Measurements from ENCODE around the gene MYOM1.

Gene MYOM1

DNA sequence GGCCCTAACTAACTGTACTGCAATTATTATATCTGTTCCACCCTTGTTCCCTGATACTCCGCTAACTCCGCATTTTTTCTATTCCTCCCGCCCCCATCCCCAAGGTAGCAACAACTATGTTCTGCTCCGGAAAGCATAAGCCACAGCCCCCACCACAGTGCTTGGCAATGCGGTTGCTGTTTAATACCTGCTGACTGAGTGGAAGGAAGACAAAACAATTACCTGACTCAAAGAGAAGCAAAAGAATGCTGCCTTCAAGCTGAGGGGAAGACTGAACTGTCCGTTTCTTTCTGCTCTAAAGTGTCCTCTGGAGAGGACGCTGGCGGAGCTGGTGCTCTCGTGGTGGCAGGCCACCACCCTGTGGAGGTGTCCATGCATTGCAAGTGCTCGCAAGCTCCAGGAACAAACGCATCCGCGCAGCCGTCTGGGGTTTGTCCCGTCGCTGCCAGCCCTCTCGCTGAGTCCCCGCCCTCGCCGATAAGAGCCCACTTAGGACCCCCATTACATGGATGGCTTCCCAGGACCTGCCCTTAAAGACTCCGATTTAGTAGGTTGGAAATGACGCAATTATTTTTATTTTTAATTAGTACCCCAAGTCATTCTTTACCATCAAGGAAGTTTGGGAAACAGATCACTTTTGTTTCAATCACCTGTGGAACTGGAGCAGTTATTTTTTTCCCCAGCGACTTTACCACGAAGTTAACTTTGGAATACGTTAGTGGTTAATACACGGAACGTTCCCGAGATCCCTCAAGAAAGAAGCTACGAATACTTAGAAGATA, 26.3 kb upstream of the MYOM1 start:
- TF ChIP-seq, protein P1, sequence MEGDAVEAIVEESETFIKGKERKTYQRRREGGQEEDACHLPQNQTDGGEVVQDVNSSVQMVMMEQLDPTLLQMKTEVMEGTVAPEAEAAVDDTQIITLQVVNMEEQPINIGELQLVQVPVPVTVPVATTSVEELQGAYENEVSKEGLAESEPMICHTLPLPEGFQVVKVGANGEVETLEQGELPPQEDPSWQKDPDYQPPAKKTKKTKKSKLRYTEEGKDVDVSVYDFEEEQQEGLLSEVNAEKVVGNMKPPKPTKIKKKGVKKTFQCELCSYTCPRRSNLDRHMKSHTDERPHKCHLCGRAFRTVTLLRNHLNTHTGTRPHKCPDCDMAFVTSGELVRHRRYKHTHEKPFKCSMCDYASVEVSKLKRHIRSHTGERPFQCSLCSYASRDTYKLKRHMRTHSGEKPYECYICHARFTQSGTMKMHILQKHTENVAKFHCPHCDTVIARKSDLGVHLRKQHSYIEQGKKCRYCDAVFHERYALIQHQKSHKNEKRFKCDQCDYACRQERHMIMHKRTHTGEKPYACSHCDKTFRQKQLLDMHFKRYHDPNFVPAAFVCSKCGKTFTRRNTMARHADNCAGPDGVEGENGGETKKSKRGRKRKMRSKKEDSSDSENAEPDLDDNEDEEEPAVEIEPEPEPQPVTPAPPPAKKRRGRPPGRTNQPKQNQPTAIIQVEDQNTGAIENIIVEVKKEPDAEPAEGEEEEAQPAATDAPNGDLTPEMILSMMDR (IDR thresholded peaks at IDR 0.05; ENCODE audit: insufficient read depth, low read depth, low read length, missing control alignments), result peak; percentile 96
- peak overlapping the region; percentile 99 for H3K4me3 ChIP-seq (ENCODE audit: low read depth, low read length)
- peak; percentile 95 for DNase-seq (ENCODE audit: low read depth)

DNA sequence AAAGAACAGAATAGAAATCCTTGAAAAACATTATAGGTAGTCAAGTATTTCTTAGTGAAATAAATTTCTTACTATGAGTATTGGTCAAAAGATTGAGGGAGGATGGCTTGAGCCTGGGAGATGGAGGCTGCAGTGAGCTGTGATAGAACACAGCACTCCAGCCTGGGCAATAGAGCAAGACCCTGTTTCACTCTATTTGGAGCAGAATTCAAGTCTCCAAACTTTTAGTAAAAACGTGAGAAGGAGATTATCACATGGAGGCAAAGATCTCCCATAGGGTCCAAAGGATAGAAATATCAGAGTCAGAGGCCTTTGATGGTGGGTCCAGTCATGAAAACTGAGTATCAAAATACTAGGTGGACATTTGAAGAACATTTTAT, 25.4 kb upstream of the MYOM1 start:
- DNase-seq (ENCODE audit: low read depth), result no peak
- H3K4me3 ChIP-seq (ENCODE audit: low read depth, low read length), result peak overlapping the region; percentile 99
- TF ChIP-seq, protein P1 (IDR thresholded peaks at IDR 0.05; ENCODE audit: insufficient read depth, low read depth, low read length, missing control alignments), result no peak

DNA sequence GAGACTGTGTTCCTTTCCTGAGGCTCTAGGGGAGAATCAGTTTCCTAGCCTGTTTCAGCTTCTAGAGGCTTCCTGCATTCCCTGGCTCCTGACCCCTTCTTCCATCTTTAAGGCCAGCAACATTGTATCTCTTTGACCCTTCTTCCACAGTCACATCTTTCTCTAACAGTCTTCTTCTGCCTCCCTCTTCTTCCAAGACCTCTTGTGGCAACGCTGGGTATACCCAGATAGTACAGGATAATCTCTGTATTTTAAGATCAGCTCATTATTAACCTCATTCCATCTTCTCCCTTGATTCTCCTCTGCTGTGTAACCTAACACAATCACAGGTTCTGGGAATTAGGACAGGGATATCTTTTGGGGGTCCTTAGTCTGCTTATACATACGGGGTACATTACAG, 19.0 kb upstream of the MYOM1 start:
- no peak for DNase-seq (ENCODE audit: low read depth)
- H3K4me3 ChIP-seq (ENCODE audit: low read depth, low read length), result no peak overlapping the region
- TF ChIP-seq, protein P1 (IDR thresholded peaks at IDR 0.05; ENCODE audit: insufficient read depth, low read depth, low read length, missing control alignments), result no peak

DNA sequence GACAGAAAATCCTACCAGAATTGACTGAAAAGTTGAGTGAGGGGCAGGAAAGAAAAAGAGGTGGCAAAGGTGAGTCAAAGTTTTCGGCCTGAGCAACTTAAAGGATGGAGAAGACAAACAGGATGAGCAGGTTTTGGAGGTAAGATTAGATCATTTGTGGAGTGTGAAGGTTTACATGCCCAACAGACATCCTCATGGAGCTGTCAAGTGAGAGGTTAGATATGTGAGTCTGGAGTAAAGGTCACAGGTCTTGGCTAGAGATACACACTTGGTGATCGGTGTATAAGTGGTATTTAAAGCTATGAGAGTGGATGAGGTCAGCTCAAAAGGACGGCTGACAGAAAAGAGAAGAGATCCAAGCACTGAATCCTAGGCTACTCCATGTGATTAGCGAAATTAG, 16.7 kb upstream of the MYOM1 start:
- TF ChIP-seq, protein P1 (IDR thresholded peaks at IDR 0.05; ENCODE audit: insufficient read depth, low read depth, low read length, missing control alignments), result no peak

DNA sequence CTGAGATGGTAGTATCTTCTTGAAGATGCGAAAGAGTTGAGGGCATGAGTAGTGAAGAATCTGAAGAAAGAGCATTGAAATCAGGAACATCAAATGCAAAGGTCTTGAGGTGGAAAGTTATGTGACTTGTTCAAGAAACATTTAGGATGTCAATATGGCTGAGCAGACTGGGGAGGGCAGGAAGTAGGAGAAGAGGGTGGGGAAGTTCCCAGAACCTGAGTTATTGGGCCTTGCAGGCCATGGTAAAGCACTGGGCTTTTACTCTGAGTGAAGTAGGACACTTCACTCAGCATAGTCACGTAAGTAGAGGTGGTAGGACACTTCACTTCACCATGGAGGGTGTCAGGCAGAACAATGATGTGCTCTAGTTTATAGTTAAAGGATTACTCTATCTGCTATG, 16.1 kb upstream of the MYOM1 start:
- no peak overlapping the region for H3K4me3 ChIP-seq (ENCODE audit: low read depth, low read length)
- TF ChIP-seq, protein P1 (IDR thresholded peaks at IDR 0.05; ENCODE audit: insufficient read depth, low read depth, low read length, missing control alignments), result no peak
- DNase-seq (ENCODE audit: low read depth), result no peak

More for the DNA sequence above, 16.7 kb upstream of the MYOM1 start:
- no peak overlapping the region for H3K4me3 ChIP-seq (ENCODE audit: low read depth, low read length)
- no peak for DNase-seq (ENCODE audit: low read depth)

DNA sequence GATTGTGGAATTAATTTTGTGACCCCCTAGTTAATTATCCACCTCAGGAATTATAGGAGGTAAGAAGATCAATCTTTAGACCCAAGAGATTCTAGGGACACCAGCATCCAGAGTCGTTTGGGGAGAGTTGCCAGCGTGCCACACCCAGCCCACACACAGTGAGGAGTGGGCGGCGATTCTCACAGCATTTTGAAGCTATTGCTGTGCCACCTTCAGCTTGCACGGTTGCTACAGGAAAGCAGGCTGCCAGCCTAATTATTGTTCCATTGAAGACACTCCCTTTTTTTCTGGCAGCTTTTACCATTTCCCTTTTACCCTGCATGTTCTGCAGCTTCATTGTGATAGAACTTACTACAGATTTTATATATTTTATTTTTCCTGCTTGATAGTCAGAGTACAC, 14.7 kb upstream of the MYOM1 start:
- TF ChIP-seq, protein P1 (IDR thresholded peaks at IDR 0.05; ENCODE audit: insufficient read depth, low read depth, low read length, missing control alignments), result no peak
- no peak overlapping the region for H3K4me3 ChIP-seq (ENCODE audit: low read depth, low read length)
- DNase-seq (ENCODE audit: low read depth), result no peak
